ENCODE measurements around the gene UNC93B1. TPM values are rescaled to one million over a fixed set of nuclear protein-coding genes. Genes with fewer than 3 reads are reported as not detected.

Gene UNC93B1
- total RNA-seq, 1 donor from 2014 or later: 59.3 TPM

DNA sequence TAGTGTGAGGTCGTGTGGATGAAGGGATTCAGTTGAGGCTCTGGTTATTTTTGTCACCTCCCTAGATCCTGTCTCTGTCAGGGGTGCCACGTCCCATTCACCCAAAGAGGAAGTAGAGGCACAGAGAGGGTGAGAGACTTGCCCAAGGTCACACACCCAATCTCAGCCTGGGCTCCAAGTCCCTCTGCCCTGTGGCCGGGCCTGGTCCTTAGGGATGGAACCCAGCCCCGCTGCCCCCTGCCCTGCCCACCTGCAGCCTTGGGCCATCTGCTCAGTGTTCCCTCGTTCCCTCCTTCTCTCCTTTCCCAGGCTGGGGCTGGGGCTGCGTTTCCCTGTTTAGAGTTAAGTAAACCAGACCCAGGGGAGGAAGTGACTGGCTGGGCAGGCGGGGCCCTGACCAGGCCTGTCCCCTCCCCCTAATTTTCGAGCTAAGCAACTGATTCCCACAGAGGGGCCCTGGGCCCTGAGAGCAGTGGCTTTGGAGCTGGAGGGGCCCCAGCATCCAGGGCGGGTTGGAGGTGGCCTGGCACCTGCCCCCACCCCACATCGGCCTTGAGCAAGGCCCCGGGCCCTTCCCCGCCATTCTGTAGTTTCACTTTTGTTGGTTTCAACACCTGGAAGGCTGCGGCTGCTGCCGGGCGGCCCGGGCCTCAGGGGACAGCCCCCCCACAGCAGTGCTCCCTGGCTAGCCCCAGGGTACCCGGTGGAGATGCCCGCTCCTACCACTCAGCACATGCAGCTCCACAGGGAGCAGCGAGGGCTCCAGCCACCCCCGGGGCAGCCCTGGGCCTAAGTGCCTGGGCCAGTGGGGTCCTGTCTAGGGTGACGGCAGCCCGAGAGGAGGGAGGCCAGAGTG lies 36.4 kb upstream of the UNC93B1 start:
- DNase-seq (ENCODE audit: low read depth): no peak

- DNase-seq (ENCODE audit: low read depth): no peak
Observed at GRCh38 chr11:68039526-68040086, 35.7 kb upstream of the UNC93B1 start.

GRCh38 chr11:68038718-68039525 lies 35.0 kb upstream of the UNC93B1 start, which contains the start of gene TCIRG1:
Gene TCIRG1, plus strand, starts transcription at chr11:68039025. Its CDS starts 2,247 bp downstream, at chr11:68041272.
- peak; percentile 60 for DNase-seq (ENCODE audit: low read depth)

- no peak for DNase-seq (ENCODE audit: low read depth)
Observed at GRCh38 chr11:68038226-68038717, 34.4 kb upstream of the UNC93B1 start.

GRCh38 chr11:68037411-68038225 lies 33.7 kb upstream of the UNC93B1 start:
- no peak for DNase-seq (ENCODE audit: low read depth)

DNA sequence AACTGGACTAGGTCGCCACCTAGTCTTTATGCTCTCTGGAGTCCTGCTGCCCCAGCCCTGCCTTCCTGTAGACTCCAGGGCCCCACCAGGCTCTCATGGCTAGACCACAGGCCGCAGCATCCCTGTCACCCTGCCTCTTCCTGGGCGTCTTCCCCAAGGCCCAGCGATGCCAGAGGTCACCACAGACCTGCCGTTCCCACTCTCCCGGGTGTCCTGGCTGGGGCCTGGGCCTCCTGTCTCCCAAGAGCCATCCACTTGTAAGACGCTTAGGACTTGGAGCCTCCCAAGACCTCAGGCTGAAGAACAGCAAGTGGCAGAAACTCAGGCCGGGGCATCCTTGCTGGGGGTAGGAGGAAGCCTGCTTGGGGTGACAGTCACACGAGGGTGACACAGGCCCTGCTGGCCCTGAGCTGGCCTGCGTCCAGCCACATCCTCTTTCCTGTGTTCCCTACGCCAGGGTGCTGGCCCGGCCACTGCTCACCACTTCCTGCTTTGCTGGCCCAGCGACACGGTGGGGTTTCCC lies 32.9 kb upstream of the UNC93B1 start:
- no peak for DNase-seq (ENCODE audit: low read depth)

- DNase-seq (ENCODE audit: low read depth): no peak
Observed at GRCh38 chr11:68036141-68036716, 32.3 kb upstream of the UNC93B1 start.

DNA sequence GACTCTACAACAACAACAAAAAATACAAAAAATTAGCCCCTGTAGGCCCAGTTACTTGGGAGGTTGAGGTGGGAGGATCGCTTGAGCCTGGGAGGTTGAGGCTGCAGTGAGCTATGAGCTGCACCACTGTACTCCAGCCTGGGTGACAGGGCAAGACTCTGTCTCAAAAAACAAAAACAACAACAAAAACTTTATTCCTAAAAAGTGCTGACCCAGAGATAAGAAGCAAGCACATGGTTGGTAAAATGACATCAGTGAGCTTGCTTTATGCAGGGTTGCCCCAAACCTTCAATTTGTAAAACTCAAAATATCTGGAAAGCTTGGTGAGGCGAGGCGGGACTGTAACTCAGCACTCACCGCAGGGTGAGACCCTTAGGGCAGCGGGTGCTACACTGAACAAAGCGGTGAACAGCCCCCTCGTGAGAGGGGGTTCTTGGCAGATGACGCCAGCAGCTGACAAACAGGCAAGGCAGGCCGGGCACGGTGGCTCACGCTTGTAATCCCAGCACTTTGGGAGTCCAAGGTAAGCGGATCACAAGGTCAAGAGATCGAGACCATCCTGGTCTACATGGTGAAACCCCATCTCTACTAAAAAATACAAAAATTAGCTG lies 31.5 kb upstream of the UNC93B1 start:
- no peak for DNase-seq (ENCODE audit: low read depth)

- DNase-seq (ENCODE audit: low read depth): no peak
Observed at GRCh38 chr11:68033708-68034045, 29.8 kb upstream of the UNC93B1 start.

GRCh38 chr11:68032997-68033707 lies 29.3 kb upstream of the UNC93B1 start:
- no peak for DNase-seq (ENCODE audit: low read depth)

- DNase-seq (ENCODE audit: low read depth): no peak
Observed at GRCh38 chr11:68032003-68032402, 28.1 kb upstream of the UNC93B1 start.

- DNase-seq (ENCODE audit: low read depth): no peak
Observed at GRCh38 chr11:68031144-68031464, 27.2 kb upstream of the UNC93B1 start.

DNA sequence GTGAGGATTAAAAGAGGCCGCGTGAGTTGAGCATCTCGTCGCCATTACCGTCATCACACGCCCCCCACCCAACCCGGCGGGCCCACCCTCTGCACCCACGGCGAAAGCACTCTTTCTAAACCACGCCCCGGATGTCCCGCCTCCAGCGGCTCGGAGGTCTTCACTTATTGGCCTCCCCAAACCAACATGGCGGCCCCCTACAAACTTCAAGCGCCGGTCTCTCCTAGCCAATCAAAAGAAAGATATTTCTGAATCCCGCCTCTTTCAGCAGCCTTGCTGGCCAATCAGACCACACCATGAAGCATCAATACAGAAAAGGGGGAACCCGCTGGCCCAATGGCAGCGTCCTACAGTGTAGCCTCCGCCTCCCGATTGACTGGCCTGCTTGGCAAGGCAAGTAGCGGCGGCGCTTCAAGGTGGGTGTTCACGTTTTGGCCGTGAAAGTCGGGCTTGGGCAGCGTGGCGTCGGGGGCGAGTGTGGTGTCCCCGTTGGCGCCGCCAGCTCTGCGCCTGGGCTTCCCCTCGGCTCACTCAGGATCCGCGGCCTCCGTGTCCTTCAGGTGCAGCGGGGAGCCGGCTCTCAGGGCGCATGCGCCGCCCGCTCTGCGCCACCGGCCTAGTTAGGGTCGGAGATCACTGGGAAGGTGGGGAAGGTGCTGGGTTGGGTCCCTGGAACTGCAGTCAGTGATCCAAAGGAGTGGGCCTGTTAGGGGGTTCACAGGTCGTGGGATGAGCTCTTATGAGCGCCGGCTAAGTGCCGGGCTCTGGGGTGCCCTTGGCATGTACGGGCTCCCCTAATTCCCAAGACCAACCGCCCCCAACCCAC lies 26.6 kb upstream of the UNC93B1 start, which contains the start of gene NDUFS8:
TSS of gene NDUFS8 (plus strand) at position 364 of the 826 bp plus-strand sequence. CDS start 1,471 bp downstream, outside the sequence.
- peak; percentile 98 for DNase-seq (ENCODE audit: low read depth)

GRCh38 chr11:68028802-68029545 lies 25.1 kb upstream of the UNC93B1 start:
- peak; percentile 69 for DNase-seq (ENCODE audit: low read depth)

DNA sequence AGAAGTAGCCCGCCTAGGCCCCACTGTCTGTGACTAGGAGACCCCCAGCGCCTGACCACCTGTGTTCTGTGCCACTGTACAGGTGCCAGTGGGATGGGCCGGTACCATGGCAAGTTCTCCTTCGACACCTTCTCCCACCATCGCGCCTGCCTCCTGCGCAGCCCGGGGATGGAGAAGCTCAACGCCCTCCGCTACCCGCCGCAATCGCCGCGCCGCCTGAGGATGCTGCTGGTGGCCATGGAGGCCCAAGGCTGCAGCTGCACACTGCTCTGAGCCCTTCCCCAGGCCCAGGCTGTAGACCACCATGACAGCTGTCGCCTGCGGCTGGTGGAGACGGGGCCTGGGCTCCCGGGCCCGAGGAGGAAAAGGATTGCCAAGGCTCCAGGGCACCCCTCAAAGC lies 23.8 kb upstream of the UNC93B1 start:
- no peak for DNase-seq (ENCODE audit: low read depth)

GRCh38 chr11:68026391-68027105 lies 22.7 kb upstream of the UNC93B1 start:
- no peak for DNase-seq (ENCODE audit: low read depth)

DNA sequence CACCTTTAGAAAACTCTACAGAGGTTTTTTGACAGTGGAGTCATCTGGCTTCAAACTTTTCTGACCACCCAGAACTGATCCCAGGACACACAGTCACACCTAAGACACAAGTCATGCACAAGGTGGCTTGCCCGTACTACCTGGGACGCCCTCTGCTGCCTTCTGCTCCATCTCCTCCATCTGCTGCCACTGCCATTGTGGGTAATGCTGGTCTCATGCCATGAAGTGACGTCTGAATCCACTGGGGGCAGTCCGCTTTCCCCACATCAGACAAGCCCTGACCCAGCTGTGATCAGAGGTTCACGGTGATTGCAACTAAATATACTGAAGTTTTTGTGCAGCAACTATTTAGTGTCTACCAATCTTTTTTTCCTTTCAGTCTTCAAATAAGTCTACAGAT lies 21.1 kb upstream of the UNC93B1 start:
- DNase-seq (ENCODE audit: low read depth): no peak

DNA sequence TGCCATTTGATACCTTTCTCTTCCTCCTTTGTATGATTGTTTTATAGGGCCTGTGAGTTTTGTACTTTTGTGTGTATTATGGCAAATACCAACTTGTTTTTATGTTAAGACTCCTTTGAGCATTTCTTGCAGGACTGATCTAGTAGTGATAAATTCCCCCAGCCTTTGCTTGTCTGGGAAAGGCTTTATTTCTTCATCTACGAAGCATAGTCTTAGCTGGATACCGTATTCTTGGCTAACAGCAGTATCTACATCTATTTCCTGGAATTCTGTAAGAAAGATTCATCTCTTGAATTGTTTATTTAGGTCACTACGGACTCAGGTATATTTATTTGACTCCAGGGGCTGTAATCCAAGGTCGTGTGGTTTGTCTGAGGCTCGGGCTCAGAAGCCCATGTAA lies 20.6 kb upstream of the UNC93B1 start:
- no peak for DNase-seq (ENCODE audit: low read depth)

All from renal cortical epithelial cell (primary cell).